Measurements from ENCODE around the gene U2AF1L4.

Gene U2AF1L4, protein sequence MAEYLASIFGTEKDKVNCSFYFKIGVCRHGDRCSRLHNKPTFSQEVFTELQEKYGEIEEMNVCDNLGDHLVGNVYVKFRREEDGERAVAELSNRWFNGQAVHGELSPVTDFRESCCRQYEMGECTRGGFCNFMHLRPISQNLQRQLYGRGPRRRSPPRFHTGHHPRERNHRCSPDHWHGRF

DNA sequence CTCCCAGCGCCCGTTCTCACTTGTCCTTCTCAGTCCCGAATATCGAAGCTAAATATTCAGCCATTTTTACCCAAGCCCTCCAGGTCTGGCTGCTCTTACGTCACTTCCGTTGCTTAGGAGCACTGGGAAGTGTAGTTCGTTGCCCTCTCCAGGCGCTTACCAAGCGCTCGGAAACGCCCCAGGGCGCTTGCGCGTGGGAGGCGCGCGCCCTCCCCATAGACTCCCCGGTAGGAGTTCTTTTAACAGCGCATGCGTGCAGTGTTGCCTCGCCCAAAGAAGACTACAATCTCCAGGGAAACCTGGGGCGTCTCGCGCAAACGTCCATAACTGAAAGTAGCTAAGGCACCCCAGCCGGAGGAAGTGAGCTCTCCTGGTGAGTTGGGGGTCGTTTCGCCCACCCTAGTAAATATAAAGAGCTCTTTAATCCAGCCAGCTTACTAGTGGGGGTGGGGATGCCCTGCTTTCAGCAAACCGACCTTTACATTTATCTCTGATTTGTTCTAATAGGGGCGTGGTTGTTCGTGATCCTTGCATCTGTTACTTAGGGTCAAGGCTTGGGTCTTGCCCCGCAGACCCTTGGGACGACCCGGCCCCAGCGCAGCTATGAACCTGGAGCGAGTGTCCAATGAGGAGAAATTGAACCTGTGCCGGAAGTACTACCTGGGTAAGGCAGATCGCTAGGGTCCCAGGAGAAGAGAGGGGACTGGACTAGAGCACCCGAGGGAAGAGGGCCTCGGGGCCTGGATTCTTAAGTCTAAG lies at the start of gene U2AF1L4, which contains the start of gene PSENEN:
Gene U2AF1L4, minus strand, starts transcription at position 91 of the 759 bp plus-strand sequence. Its CDS starts 27 bp downstream, at position 64.
Gene PSENEN, plus strand, starts transcription at position 324 of the 759 bp plus-strand sequence. Its CDS starts 280 bp downstream, at position 604.
- Mint-ChIP-seq H3K4me3 (peak within 1 kb of the TSS; percentile 100), H3K27ac (peak within 1 kb of the TSS; percentile 99), H3K36me3 (peaks cover 25% of the 10 kb centered on the region), H3K4me1 (peaks cover 73% of the 10 kb centered on the region), H3K27me3 (no peaks in the 10 kb centered on the region), H3K9me3 (no peaks in the 10 kb centered on the region)
- DNase-seq, result peak; percentile 97
- CTCF ChIA-PET, result interaction anchor here (1.2 to 1.7 kb wide), 3 partner anchors 27 to 51 kb away, joined by 3 to 7 read pairs (median 4); no protein-coding TSS in a partner anchor

DNA sequence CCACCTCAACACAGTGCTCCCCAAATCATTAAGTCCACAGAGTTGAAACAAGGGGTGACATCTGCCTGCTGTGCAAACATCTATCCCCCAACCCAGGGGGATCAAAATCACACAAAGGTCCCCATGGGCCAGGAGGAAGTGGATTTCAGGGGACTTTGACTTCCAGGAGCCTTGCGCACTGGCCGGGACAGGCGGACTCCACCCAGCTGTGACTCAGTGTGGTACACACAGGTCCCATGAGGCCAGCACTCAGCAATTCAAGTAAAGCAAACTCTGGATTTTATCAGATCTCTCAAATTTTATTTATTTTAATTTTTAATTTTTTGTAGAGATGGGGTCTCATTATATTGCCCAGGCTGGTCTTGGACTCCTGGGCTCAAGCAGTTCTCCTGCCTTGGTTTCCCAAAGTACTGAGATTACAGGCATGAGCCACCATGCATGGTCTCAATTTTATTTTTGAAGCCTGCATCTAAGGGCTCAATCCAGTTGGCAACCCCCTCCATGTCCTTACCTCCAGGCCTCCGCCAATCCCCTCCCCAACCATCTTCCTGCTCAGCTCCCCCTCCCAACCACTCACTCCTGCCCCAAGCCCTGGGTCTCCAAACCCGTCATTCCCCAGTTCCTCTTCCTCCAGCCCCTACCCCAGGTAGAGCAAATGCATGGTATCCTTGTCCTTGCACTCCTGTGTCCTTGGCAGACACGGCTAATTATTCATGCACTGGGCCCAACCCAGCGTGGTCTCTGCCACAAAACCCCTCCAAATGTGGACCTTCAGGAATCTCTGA lies 48.4 kb upstream of the U2AF1L4 start:
- Mint-ChIP-seq H3K27me3 (peaks cover 47% of the 10 kb centered on the region), H3K36me3 (no peaks in the 10 kb centered on the region), H3K4me1 (no peaks in the 10 kb centered on the region), H3K27ac (no peak overlapping the region), H3K9me3 (no peaks in the 10 kb centered on the region), H3K4me3 (no peak overlapping the region)
- CTCF ChIA-PET, result no interaction called here
- no peak for DNase-seq

DNA sequence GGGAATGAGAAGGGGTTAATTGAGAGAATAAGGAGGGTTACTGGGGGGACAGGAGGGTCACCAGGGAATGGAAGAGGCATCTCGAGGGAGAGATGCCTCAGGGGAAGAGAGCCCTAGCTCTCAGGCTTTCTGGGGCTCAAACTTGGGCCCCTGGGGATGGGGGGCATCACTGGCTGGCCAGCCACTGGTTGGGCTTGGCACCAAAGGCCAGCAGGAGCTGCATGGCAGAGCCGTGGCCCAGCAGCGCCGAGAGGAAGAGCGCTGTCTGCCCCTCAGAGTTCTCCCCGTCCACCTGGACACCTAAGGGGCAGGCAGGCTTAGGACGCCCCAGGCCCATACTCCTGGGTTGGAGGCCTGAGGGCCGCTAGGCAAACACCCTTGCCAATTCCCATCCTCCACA lies 47.7 kb upstream of the U2AF1L4 start:
- Mint-ChIP-seq H3K9me3 (no peaks in the 10 kb centered on the region), H3K4me3 (no peak overlapping the region), H3K27me3 (peaks cover 40% of the 10 kb centered on the region), H3K4me1 (no peaks in the 10 kb centered on the region), H3K27ac (peak overlapping the region; percentile 22), H3K36me3 (no peaks in the 10 kb centered on the region)
- DNase-seq, result no peak
- CTCF ChIA-PET, result no interaction called here

DNA sequence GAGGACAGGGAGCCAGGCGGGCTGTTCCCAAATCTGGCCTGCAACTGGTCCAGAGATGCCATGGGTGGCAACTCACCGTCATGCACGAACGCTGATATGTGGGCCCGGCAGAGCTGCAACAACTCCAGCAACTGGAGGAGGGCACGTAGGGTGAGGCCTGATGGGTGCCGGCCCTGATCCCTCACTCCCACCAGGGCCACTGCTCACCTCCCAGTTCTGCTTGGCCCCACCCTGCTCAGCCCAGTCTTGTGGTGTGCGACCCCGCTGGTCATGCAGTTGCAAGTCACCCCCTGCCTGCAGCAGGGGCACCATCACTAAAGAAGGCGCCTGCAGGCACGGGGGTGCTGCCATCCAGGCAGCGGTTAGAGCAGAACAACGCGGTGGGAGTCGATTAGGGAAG lies 47.1 kb upstream of the U2AF1L4 start:
- no peaks in the 10 kb centered on the region for H3K36me3 Mint-ChIP-seq
- no peak overlapping the region for H3K27ac Mint-ChIP-seq

DNA sequence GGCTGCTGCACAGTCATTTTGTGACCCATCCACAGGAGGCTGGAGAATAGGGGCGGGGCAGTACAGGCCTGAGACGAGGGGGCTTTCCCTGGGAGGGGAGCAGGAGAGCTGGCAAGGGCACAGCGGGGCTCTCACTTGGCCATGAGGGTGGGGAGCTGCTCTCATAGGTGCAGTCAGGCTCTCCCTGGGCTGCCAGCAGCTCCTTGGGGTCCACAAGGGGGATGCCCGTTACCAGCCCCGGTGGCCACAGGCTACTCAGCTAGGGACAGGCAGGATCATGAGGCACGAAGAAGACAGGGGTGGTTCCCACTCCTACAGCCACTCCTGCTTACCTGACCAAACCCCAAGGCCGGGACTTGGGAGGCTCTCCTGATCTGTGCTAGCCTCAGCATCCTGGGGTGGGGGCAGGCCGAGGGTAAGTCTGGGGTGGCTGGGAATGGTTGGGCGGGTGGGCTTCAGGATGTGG lies 46.6 kb upstream of the U2AF1L4 start:
- H3K9me3 Mint-ChIP-seq, result no peaks in the 10 kb centered on the region
- no peak overlapping the region for H3K27ac Mint-ChIP-seq
- H3K4me1 Mint-ChIP-seq, result no peaks in the 10 kb centered on the region
- CTCF ChIA-PET, result no interaction called here
- H3K4me3 Mint-ChIP-seq, result no peak overlapping the region
- no peaks in the 10 kb centered on the region for H3K36me3 Mint-ChIP-seq
- DNase-seq, result no peak
- peaks cover 30% of the 10 kb centered on the region for H3K27me3 Mint-ChIP-seq

More for the DNA sequence above, 47.1 kb upstream of the U2AF1L4 start:
- DNase-seq, result no peak
- CTCF ChIA-PET, result no interaction called here
- Mint-ChIP-seq H3K4me3 (no peak overlapping the region), H3K27me3 (peaks cover 35% of the 10 kb centered on the region), H3K9me3 (no peaks in the 10 kb centered on the region), H3K4me1 (no peaks in the 10 kb centered on the region)

DNA sequence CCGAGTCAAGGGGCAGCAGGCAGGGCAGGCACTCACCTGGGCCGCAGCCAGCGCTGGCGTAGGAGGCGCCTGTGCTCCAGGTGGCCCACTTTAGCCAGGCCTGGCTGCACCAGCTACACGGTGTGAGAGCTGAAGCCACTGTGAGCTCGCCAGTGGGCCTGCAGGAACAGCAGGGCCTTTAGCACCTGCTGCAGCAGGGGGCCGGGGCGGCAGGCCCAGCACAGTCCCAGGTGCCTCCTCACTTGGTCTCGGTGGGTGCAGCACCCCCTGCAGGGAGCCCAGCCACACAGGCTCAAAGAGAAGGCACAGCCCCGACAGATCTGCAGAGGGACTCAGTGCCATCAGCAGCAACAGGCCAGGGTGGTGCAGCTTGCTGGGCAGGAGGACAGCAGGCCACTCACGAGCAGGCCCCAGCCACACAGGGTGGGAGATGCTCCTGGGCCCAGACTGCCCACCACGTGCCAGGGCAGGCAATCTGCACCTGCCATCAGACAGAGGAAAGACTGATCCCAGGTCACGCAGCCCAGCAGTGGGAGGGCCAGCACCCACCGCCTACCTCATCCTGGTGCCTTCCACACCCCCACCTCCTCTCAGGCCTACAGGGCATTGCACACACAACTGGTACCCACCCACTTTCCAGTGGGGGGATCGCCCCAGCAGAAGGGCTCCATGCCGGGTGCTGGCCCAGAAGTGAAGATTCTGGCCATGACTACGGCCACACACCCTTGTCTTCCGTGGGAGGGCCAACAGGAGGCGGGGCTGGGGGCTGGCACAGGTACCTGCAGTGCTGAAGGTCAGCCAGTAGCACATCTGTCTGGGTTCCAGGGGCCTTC lies 46.0 kb upstream of the U2AF1L4 start:
- H3K4me3 Mint-ChIP-seq, result no peak overlapping the region
- peaks cover under 1% of the 10 kb centered on the region for H3K36me3 Mint-ChIP-seq
- DNase-seq, result peak; percentile 45
- CTCF ChIA-PET, result interaction anchor here (0.8 kb wide), 1 partner anchor 46 kb away, joined by 3 read pairs; no protein-coding TSS in a partner anchor
- no peak overlapping the region for H3K27ac Mint-ChIP-seq
- H3K4me1 Mint-ChIP-seq, result no peaks in the 10 kb centered on the region
- H3K27me3 Mint-ChIP-seq, result peaks cover 23% of the 10 kb centered on the region
- no peaks in the 10 kb centered on the region for H3K9me3 Mint-ChIP-seq

DNA sequence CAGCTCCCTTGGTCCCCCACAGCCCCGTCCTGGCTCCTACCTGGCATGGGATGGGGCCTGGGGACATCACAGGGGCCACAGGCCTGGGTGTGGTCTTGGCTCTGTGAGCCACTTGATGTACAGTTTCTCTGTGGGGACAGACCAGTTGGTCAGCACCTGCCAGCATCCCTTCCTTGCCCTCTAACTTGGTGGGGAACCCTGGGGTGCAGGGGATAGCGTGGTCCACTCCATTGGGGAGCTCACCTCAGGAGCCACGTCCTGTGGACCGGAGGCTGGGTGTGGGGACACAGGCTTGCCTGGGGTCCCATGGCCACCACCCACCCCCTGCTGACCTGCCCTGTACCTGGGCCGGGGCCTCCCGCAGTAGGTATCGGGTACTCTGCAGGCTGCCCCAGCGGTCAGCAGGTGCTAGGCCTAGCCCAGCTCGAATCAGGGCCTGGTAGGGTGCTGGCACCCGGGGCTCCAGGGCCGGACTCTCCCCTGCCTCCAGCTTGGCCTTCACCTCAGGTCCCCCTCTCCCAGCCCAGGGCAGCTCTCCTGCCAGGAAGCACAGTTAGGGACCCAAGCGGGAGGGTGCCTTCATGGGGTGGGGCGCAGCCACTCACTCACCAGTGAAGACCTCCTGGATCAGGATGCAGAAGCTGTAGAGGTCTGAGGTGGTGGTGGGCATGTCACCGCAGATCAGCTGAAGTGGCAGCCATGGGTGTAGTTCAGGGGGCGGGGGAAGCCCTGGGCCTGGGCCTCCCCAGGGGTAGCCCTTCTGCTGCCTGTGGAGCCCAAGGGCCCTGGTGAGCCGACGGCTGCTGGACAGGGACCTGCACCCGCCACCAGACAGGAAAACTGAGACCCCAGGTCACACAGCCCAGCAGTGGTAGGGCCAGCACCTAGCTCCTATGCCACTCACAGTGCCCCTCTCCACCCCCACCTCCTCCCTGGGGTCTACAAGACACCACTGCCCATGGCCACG lies 45.0 kb upstream of the U2AF1L4 start:
- H3K27ac Mint-ChIP-seq, result no peak overlapping the region

GRCh38 chr19:35789195-35789977 lies 44.2 kb upstream of the U2AF1L4 start:
- H3K9me3 Mint-ChIP-seq, result no peaks in the 10 kb centered on the region
- DNase-seq, result no peak
- H3K27me3 Mint-ChIP-seq, result peaks cover 7% of the 10 kb centered on the region
- peaks cover 5% of the 10 kb centered on the region for H3K36me3 Mint-ChIP-seq
- CTCF ChIA-PET, result interaction anchor here (1.0 to 1.5 kb wide), 2 partner anchors 13 to 30 kb away, joined by 3 to 4 read pairs; no protein-coding TSS in a partner anchor
- H3K4me1 Mint-ChIP-seq, result no peaks in the 10 kb centered on the region
- no peak overlapping the region for H3K27ac Mint-ChIP-seq
- H3K4me3 Mint-ChIP-seq, result no peak overlapping the region

More for the DNA sequence above, 45.0 kb upstream of the U2AF1L4 start:
- Mint-ChIP-seq H3K4me3 (no peak overlapping the region), H3K9me3 (no peaks in the 10 kb centered on the region), H3K36me3 (peaks cover 5% of the 10 kb centered on the region), H3K27me3 (peaks cover 14% of the 10 kb centered on the region), H3K4me1 (no peaks in the 10 kb centered on the region)
- DNase-seq, result no peak
- CTCF ChIA-PET, result interaction anchor here (0.8 to 1.5 kb wide), 3 partner anchors 14 to 47 kb away, joined by 3 to 4 read pairs (median 3); no protein-coding TSS in a partner anchor

- Mint-ChIP-seq H3K4me3 (no peak overlapping the region), H3K27ac (no peak overlapping the region), H3K27me3 (no peaks in the 10 kb centered on the region), H3K9me3 (no peaks in the 10 kb centered on the region), H3K36me3 (peaks cover 8% of the 10 kb centered on the region), H3K4me1 (no peaks in the 10 kb centered on the region)
- CTCF ChIA-PET, result interaction anchor here (0.6 to 1.5 kb wide), 2 partner anchors 12 to 194 kb away, joined by 3 to 4 read pairs; no protein-coding TSS in a partner anchor
- DNase-seq, result no peak
Observed at GRCh38 chr19:35788205-35788960, 43.2 kb upstream of the U2AF1L4 start.

- Mint-ChIP-seq H3K27ac (no peak overlapping the region), H3K9me3 (no peaks in the 10 kb centered on the region), H3K27me3 (no peaks in the 10 kb centered on the region), H3K4me1 (no peaks in the 10 kb centered on the region), H3K4me3 (no peak overlapping the region), H3K36me3 (peaks cover 16% of the 10 kb centered on the region)
- DNase-seq, result no peak
- CTCF ChIA-PET, result interaction anchor here (1.1 kb wide), 1 partner anchor 40 kb away, joined by 3 read pairs; no protein-coding TSS in a partner anchor
Observed at GRCh38 chr19:35787227-35787799, 42.1 kb upstream of the U2AF1L4 start.
